K562 (cell line): ENCODE data around the gene ANKH. TPM values are rescaled to one million over a fixed set of nuclear protein-coding genes. Genes with fewer than 3 reads are reported as not detected.
A peak's percentile ranks its signal among the peaks of the same experiment; 100 is the strongest.

ENCODE experiments used
- ATAC-seq: fragments of 200-7000 bp; cut with Tn5 transposase; 3 replicates; pipeline ENCODE4 v1.9.1; 2020; ENCODE audit warnings: moderate library complexity
- BruUV-seq: library from RNA; stranded (reverse); fragments of 400-500 nt; replicated peaks from 2 replicates; lab custom pipeline; 2021; lab: Mats Ljungman, UMichigan
- CTCF ChIA-PET: fragments of 300-600 bp; formaldehyde crosslinking; extraction: SDS; loops from one replicate; lab custom pipeline; 2021; ENCODE audit warnings: low intra/inter-chr PET ratio; lab: Yijun Ruan, JAX
- POLR2A ChIA-PET: fragments of 300-600, 350-650 bp; sonication (Branson Sonifier 250); formaldehyde crosslinking; extraction: SDS; loops from one replicate; lab custom pipeline; 2021; ENCODE audit warnings: antibody characterized with exemption, inconsistent platforms; lab: Yijun Ruan, JAX
- DNase-seq, 4 experiments: peaks; one replicate each; pipeline versions ENCODE4 v3.0.0 to v3.0.0-alpha.2; 2011 to 2018; ENCODE audit warnings: low spot score in 3 of 4, mixed read lengths in 3 of 4; ENCODE audit errors: extremely low read depth in 1 of 4
- FAIRE-seq: peaks from 2 replicates; lab custom pipeline; 2011; peaks lifted over from hg19 to GRCh38; lab: Jason Lieb, UNC
- H2AFZ ChIP-seq: 2 replicates; pipeline ENCODE4 v1.6.0; 2011; ENCODE audit warnings: low read depth, low read length, control low read depth, inconsistent platforms
- H3K27ac ChIP-seq: fragments of 200-600 bp; 3 replicates; pipeline ENCODE4 v1.8.0; 2011; ENCODE audit warnings: low read depth, mild to moderate bottlenecking, control low read depth, inconsistent platforms, low read length, moderate library complexity, mixed read lengths; ENCODE audit errors: extremely low read depth
- H3K27me3 ChIP-seq, 2 experiments: fragments of 300-600 bp in 1 of 2; 2 replicates in 1 of 2; 3 replicates in 1 of 2; pipeline versions ENCODE4 v1.6.0 to v1.8.0; 2011; ENCODE audit warnings: inconsistent platforms in 2 of 2, low read length in 2 of 2, mild to moderate bottlenecking in 1 of 2, mixed read lengths in 1 of 2, moderate library complexity in 1 of 2; ENCODE audit not compliant: control insufficient read depth in 2 of 2, insufficient read depth in 2 of 2
- H3K36me3 ChIP-seq: fragments of 300-600 bp; 3 replicates; pipeline ENCODE4 v1.8.0; 2011; ENCODE audit warnings: mild to moderate bottlenecking, low read length, inconsistent platforms; ENCODE audit not compliant: control insufficient read depth, insufficient read depth
- H3K4me1 ChIP-seq, 2 experiments: fragments of 200-600 bp in 1 of 2; replicated peaks in 1 of 2; 2 replicates in 1 of 2; 3 replicates in 1 of 2; pipeline versions ENCODE4 v1.5.1 to v1.8.0; 2011; ENCODE audit warnings: inconsistent platforms in 2 of 2, low read length in 2 of 2, mild to moderate bottlenecking in 1 of 2, mixed read lengths in 1 of 2, moderate library complexity in 1 of 2; ENCODE audit not compliant: control insufficient read depth in 2 of 2, insufficient read depth in 2 of 2
- H3K4me2 ChIP-seq: 2 replicates; pipeline ENCODE4 v1.6.1; 2011; ENCODE audit warnings: low read length, control low read depth, inconsistent platforms, mixed read lengths; ENCODE audit not compliant: insufficient read depth
- H3K4me3 ChIP-seq: fragments of 200-600 bp; sonication (generic), shearing (Covaris generic); 2 replicates; pipeline ENCODE4 v1.5.1; 2016; ENCODE audit warnings: control low read depth, inconsistent platforms
- H3K79me2 ChIP-seq: fragments of 200-600 bp; 3 replicates; pipeline ENCODE4 v1.8.0; 2011; ENCODE audit warnings: low read length, inconsistent platforms; ENCODE audit not compliant: control insufficient read depth, insufficient read depth
- H3K9ac ChIP-seq, 2 experiments: 2 replicates each; pipeline versions ENCODE4 v1.6.0 to v1.6.1; 2011; ENCODE audit warnings: low read depth in 2 of 2, low read length in 2 of 2, control low read depth in 1 of 2, inconsistent platforms in 1 of 2, mild to moderate bottlenecking in 1 of 2, mixed read lengths in 1 of 2; ENCODE audit not compliant: insufficient read depth in 1 of 2
- H3K9me1 ChIP-seq: one replicate; pipeline ENCODE4 v1.6.0; 2011; ENCODE audit warnings: inconsistent platforms, mild to moderate bottlenecking, low read length, moderate library complexity; ENCODE audit not compliant: control insufficient read depth, insufficient read depth
- H3K9me3 ChIP-seq: replicated peaks from 2 replicates; pipeline ENCODE4 v1.5.1; 2011; ENCODE audit warnings: low read depth, low read length, inconsistent platforms; ENCODE audit not compliant: control insufficient read depth, insufficient read depth
- H4K20me1 ChIP-seq: replicated peaks from 2 replicates; pipeline ENCODE4 v1.6.1; 2011; ENCODE audit warnings: low read length, inconsistent platforms, mixed read lengths; ENCODE audit not compliant: control insufficient read depth, insufficient read depth
- C11orf30 ChIP-seq: fragments of 450-650 bp; IDR thresholded peaks from 2 replicates; pipeline ENCODE4 v1.6.1; 2016; ENCODE audit warnings: low read depth, mild to moderate bottlenecking
- CBX1 ChIP-seq: sonication (generic); IDR thresholded peaks from 2 replicates; pipeline ENCODE4 v1.6.1; 2016; ENCODE audit warnings: antibody characterized with exemption, low read depth, mild to moderate bottlenecking
- ESRRA ChIP-seq: fragments of 450-650 bp; IDR thresholded peaks from 2 replicates; pipeline ENCODE4 v1.6.1; 2014; ENCODE audit warnings: low read depth, mild to moderate bottlenecking, moderate library complexity, borderline replicate concordance
- LEF1 ChIP-seq: fragments of 450-650 bp; IDR thresholded peaks from 2 replicates; pipeline ENCODE4 v1.6.1; 2016; ENCODE audit warnings: mild to moderate bottlenecking
- MAFF ChIP-seq: IDR thresholded peaks from 2 replicates; pipeline ENCODE4 v1.6.1; 2012; ENCODE audit warnings: low read length, improper control_type of control experiment
- MAFG ChIP-seq: fragments of 450-650 bp; conservative IDR thresholded peaks from 2 replicates; pipeline ENCODE4 v1.6.1; 2016; ENCODE audit warnings: missing genetic modification characterization, missing compliant biosample characterization
- MAFK ChIP-seq: IDR thresholded peaks from 2 replicates; pipeline ENCODE4 v1.6.1; 2011; ENCODE audit warnings: low read length, improper control_type of control experiment
- NFE2 ChIP-seq: IDR thresholded peaks from 2 replicates; pipeline ENCODE4 v1.6.1; 2014; ENCODE audit warnings: antibody characterized with exemption, low read depth
- NFE2L1 ChIP-seq: fragments of 450-650 bp; IDR thresholded peaks from 2 replicates; pipeline ENCODE4 v1.6.1; 2016; ENCODE audit warnings: missing genetic modification characterization, low read depth, mild to moderate bottlenecking, missing compliant biosample characterization, moderate library complexity, borderline replicate concordance
- NR2C1 ChIP-seq, 2 experiments: fragments of 450-650 bp; IDR thresholded peaks; 2 replicates each; pipeline ENCODE4 v1.6.1; 2017; ENCODE audit warnings: mild to moderate bottlenecking in 2 of 2, antibody characterized with exemption in 1 of 2, inconsistent platforms in 1 of 2, missing compliant biosample characterization in 1 of 2, missing genetic modification characterization in 1 of 2
- NR4A1 ChIP-seq, 2 experiments: fragments of 250-450 bp in 1 of 2; fragments of 450-650 bp in 1 of 2; sonication (Bioruptor Pico) in 1 of 2; IDR thresholded peaks; 2 replicates each; pipeline versions ENCODE4 v1.4.0 to v1.6.1; 2016 to 2020; ENCODE audit warnings: mild to moderate bottlenecking in 2 of 2, missing compliant biosample characterization in 1 of 2, missing genetic modification characterization in 1 of 2, moderate library complexity in 1 of 2
- SRF ChIP-seq, 2 experiments: fragments of 250-450, 450-650 bp in 1 of 2; sonication (Bioruptor Pico) in 1 of 2; sonication (generic) in 1 of 2; formaldehyde crosslinking; IDR thresholded peaks; 2 replicates each; pipeline versions ENCODE4 v1.5.0 to v1.5.1; 2020 to 2022; ENCODE audit warnings: mild to moderate bottlenecking in 1 of 2, missing genetic modification reagents in 1 of 2
- ZNF316 ChIP-seq: fragments of 450-650 bp; IDR thresholded peaks from 2 replicates; pipeline ENCODE4 v1.6.1; 2016
- WGBS: fragments of 100-300 bp; shearing (Covaris generic); methylation state at CpG from one replicate; pipeline ENCODE4 v1.1.6; 2016; ENCODE audit warnings: low coverage, mixed read lengths; ENCODE audit not compliant: insufficient coverage; ENCODE audit errors: missing lambda C conversion rate; 5-methylcytosine and 5-hydroxymethylcytosine counted together
- in situ Hi-C: fragments of 300-500 bp; cut with MboI; formaldehyde crosslinking; loops from 4 replicates; pipeline ENCODE4 v1.15.0; 2018; ENCODE audit warnings: inconsistent platforms, mixed read lengths
- intact Hi-C: fragments of 100-400 bp; cut with micrococcal nuclease; formaldehyde crosslinking; loops from 2 replicates; pipeline ENCODE4 v1.14.2; 2022
- polyA plus RNA-seq, 8 experiments: library from polyadenylated mRNA; depleted of rRNA in 4 of 8; stranded (reverse) in 5 of 8; unstranded in 3 of 8; fragments of >200 nt; fragmentation: Nextera tagmentation in 2 of 8; fragmentation: Illumina TruSeq in 1 of 8; extraction: Ambion mirVana in 2 of 8; extraction: Trizol in 1 of 8; gene quantifications; 2 replicates each; pipeline versions ENCODE4 v1.2.1 to v1.2.3, GENCODE V29; 2011 to 2014; ENCODE audit warnings: inconsistent platforms in 1 of 8, missing spikeins in 1 of 8
- total RNA-seq, 7 experiments: library from RNA; depleted of rRNA in 6 of 7; stranded (reverse); fragments of >200 nt in 6 of 7; fragmentation: Illumina TruSeq in 2 of 7; extraction: Trizol in 2 of 7; gene quantifications; 2 replicates each; pipeline versions ENCODE4 v1.2.1 to v1.2.3, GENCODE V29; 2011 to 2021; ENCODE audit warnings: low replicate concordance in 1 of 7

The ANKH gene
- total and polyA plus RNA-seq, 9 of the 15 experiments (the other 6 are each of a cell fraction or from before 2014, with no cell fraction given), result 0.79 to 12.2 (median 4.5) TPM

DNA sequence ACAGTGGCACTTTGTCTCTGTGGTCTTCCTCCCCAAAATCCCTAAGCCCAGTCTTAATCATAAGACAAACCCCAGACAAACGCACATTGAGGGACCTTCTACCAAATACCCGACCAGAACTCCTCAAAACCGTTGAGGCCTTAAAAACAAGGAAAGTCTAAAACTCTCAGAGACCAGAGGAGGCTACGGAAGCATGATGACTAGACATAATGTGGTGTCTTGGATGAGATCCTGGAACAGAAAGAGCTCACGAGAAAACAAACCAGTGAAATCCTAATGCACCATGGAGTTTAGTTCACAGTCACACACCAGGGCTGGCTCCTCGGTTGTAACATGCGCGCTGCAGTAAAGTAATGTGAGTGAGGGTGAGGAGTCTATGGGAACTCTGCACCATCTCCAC is 148.7 kb downstream of the ANKH start:
- no peaks in the 10 kb centered on the region; the same call in 1 of the 2 replicates for H4K20me1 ChIP-seq
- no peak overlapping the region for H3K4me3 ChIP-seq
- 37% methylated on average over 8 of the region's 8 CpGs for WGBS
- H3K9me1 ChIP-seq, result no peaks in the 10 kb centered on the region
- peak overlapping the region; percentile 14; the same call in 1 of the 2 replicates for H2AFZ ChIP-seq
- FAIRE-seq (no peak), ATAC-seq (no peak)
- H3K27ac ChIP-seq, result no peak overlapping the region
- H3K79me2 ChIP-seq, result no peaks in the 10 kb centered on the region
- ChIA-PET POLR2A (interaction anchor here (0.6 to 1.3 kb wide), 2 partner anchors 9 to 165 kb away, joined by 3 read pairs; no protein-coding TSS in a partner anchor), CTCF (no interaction called here)
- no peak overlapping the region for H3K9ac ChIP-seq
- H3K27me3 ChIP-seq, result peaks cover 5 to 18% of the 10 kb centered on the region in 2 experiments
- no peaks in the 10 kb centered on the region for H3K9me3 ChIP-seq
- intact Hi-C loops (loop anchor here (10.0 kb wide), 1 partner anchor 152 kb away; the partner anchor contains the start of gene ANKH), in situ Hi-C loops (no loop called here)
- H3K4me2 ChIP-seq, result no peak overlapping the region; the same call in 1 of the 2 replicates
- H3K4me1 ChIP-seq, result peaks cover 0 to 6% of the 10 kb centered on the region in 2 experiments; a peak in 3 of 5 replicates
- no peaks in the 10 kb centered on the region for H3K36me3 ChIP-seq
- TF ChIP-seq MAFG (tag), result peak; percentile 87
- no peak for TF ChIP-seq CBX1
- peak; percentile 77 for TF ChIP-seq ZNF316
- 0 out of 2 replicates have a peak, but pooled peaks have one; percentile 3 for TF ChIP-seq ESRRA
- TF ChIP-seq NR2C1 (IDR thresholded peaks at IDR 0.05), result no peak
- TF ChIP-seq NR2C1 (tag; IDR thresholded peaks at IDR 0.05), result 0 out of 2 replicates have a peak, but pooled peaks have one; percentile 21
- no peak for TF ChIP-seq NR4A1 (CRISPR knock-in tag; IDR thresholded peaks at IDR 0.05)
- TF ChIP-seq NR4A1 (tag; IDR thresholded peaks at IDR 0.05), result 0 out of 2 replicates have a peak, but pooled peaks have one; percentile 23
- 0 out of 2 replicates have a peak, but pooled peaks have one; percentile 21 for TF ChIP-seq MAFK
- no peak for TF ChIP-seq SRF (CRISPR knock-in tag; IDR thresholded peaks at IDR 0.05)
- TF ChIP-seq NFE2, result peak; percentile 56
- TF ChIP-seq LEF1, result no peak
- TF ChIP-seq C11orf30, result peak; percentile 70
- 0 out of 2 replicates have a peak, but pooled peaks have one; percentile 6 for TF ChIP-seq MAFF
- peak; percentile 43; the same call in 1 of the 2 replicates for TF ChIP-seq NFE2L1 (tag)
- TF ChIP-seq, all 486 proteins: peak for 10
- DNase-seq, result no peak
- no TSS peak for BruUV-seq
